K562 (cell line): ENCODE measurements around the gene UBR4. TPM values are rescaled to one million over a fixed set of nuclear protein-coding genes. Genes with fewer than 3 reads are reported as not detected.

Experiments
- CEBPZ ChIP-seq: fragments of 150-350 bp; IDR thresholded peaks from 2 replicates; pipeline ENCODE4 v1.6.1; 2014; ENCODE audit warnings: low read depth, mild to moderate bottlenecking, low read length, borderline replicate concordance
- CUX1 ChIP-seq: fragments of 200-800 bp; sonication (Bioruptor generic); IDR thresholded peaks from 2 replicates; pipeline ENCODE4 v1.6.1; 2016; ENCODE audit warnings: missing genetic modification characterization, missing compliant biosample characterization
- HDAC2 ChIP-seq: fragments of 450-650 bp; IDR thresholded peaks from 2 replicates; pipeline ENCODE4 v1.6.1; 2016; ENCODE audit warnings: mild to moderate bottlenecking
- MTA1 ChIP-seq: fragments of 450-650 bp; IDR thresholded peaks from 2 replicates; pipeline ENCODE4 v1.6.1; 2017; ENCODE audit warnings: borderline replicate concordance
- NFYB ChIP-seq: IDR thresholded peaks from 2 replicates; pipeline ENCODE4 v1.6.1; 2011; ENCODE audit warnings: mild to moderate bottlenecking, moderate library complexity; ENCODE audit not compliant: insufficient read length; ENCODE audit errors: extremely low read depth
- NR1H2 ChIP-seq: sonication (generic); formaldehyde crosslinking; IDR thresholded peaks from 2 replicates; pipeline ENCODE4 v1.4.0; 2020; ENCODE audit warnings: mild to moderate bottlenecking, missing genetic modification reagents
- NR4A1 ChIP-seq, 2 experiments: fragments of 250-450 bp in 1 of 2; fragments of 450-650 bp in 1 of 2; sonication (Bioruptor Pico) in 1 of 2; IDR thresholded peaks; 2 replicates each; pipeline versions ENCODE4 v1.4.0 to v1.6.1; 2016 to 2020; ENCODE audit warnings: mild to moderate bottlenecking in 2 of 2, missing compliant biosample characterization in 1 of 2, missing genetic modification characterization in 1 of 2, moderate library complexity in 1 of 2
- PREB ChIP-seq: sonication (generic); formaldehyde crosslinking; IDR thresholded peaks from 2 replicates; pipeline ENCODE4 v1.8.1; 2023; ENCODE audit warnings: mild to moderate bottlenecking, missing genetic modification reagents
- SMARCC2 ChIP-seq: fragments of 450-650 bp; IDR thresholded peaks from 2 replicates; pipeline ENCODE4 v1.6.1; 2017; ENCODE audit warnings: antibody characterized with exemption, moderate library complexity, mild to moderate bottlenecking, low read depth
- TAL1 ChIP-seq: fragments of 450-650 bp; IDR thresholded peaks from 2 replicates; pipeline ENCODE4 v1.6.1; 2016; ENCODE audit warnings: mild to moderate bottlenecking
- TFAM ChIP-seq: fragments of 250-450 bp; sonication (Bioruptor Pico); conservative IDR thresholded peaks from 2 replicates; pipeline ENCODE4 v1.5.0; 2021; ENCODE audit warnings: mild to moderate bottlenecking, moderate library complexity
- ZNF121 ChIP-seq: sonication (generic); formaldehyde crosslinking; conservative IDR thresholded peaks from 2 replicates; pipeline ENCODE4 v1.8.0; 2022; ENCODE audit warnings: missing genetic modification reagents
- ZNF445 ChIP-seq: fragments of 250-450 bp; sonication (Bioruptor Pico); IDR thresholded peaks from 2 replicates; pipeline ENCODE4 v1.4.0; 2020; ENCODE audit warnings: low read depth, mild to moderate bottlenecking, moderate library complexity
- ZNF778 ChIP-seq: fragments of 450-650 bp; formaldehyde crosslinking; IDR thresholded peaks from 2 replicates; pipeline ENCODE4 v1.4.0; 2020; ENCODE audit warnings: mild to moderate bottlenecking, moderate library complexity
- polyA plus RNA-seq, 8 experiments: library from polyadenylated mRNA; depleted of rRNA in 4 of 8; stranded (reverse) in 5 of 8; unstranded in 3 of 8; fragments of >200 nt; fragmentation: Nextera tagmentation in 2 of 8; fragmentation: Illumina TruSeq in 1 of 8; extraction: Ambion mirVana in 2 of 8; extraction: Trizol in 1 of 8; gene quantifications; 2 replicates each; pipeline versions ENCODE4 v1.2.1 to v1.2.3, GENCODE V29; 2011 to 2014; ENCODE audit warnings: inconsistent platforms in 1 of 8, missing spikeins in 1 of 8
- total RNA-seq, 7 experiments: library from RNA; depleted of rRNA in 6 of 7; stranded (reverse); fragments of >200 nt in 6 of 7; fragmentation: Illumina TruSeq in 2 of 7; extraction: Trizol in 2 of 7; gene quantifications; 2 replicates each; pipeline versions ENCODE4 v1.2.1 to v1.2.3, GENCODE V29; 2011 to 2021; ENCODE audit warnings: low replicate concordance in 1 of 7
- TF ChIP-seq, protein P1 (sequence below): fragments of 450-650 bp; IDR thresholded peaks from 2 replicates; pipeline ENCODE4 v1.6.1; 2016

UBR4 gene
- total and polyA plus RNA-seq, 9 of the 15 experiments (the other 6 are each of a cell fraction or from before 2014, with no cell fraction given) = 55.4 to 277 (median 123) TPM

- TF ChIP-seq CEBPZ (no peak), MTA1 (no peak), ZNF778 (no peak), TFAM (CRISPR knock-in tag) (no peak), NR1H2 (peak; percentile 87), ZNF445 (CRISPR knock-in tag) (no peak), SMARCC2 (0 out of 2 replicates have a peak, but pooled peaks have one; percentile 13), HDAC2 (0 out of 2 replicates have a peak, but pooled peaks have one; percentile 13), TAL1 (no peak; the same call in 1 of the 2 replicates), NFYB (no peak), CUX1 (no peak), ZNF121 (CRISPR knock-in tag) (no peak), NR4A1 (CRISPR knock-in tag; IDR thresholded peaks at IDR 0.05) (no peak), NR4A1 (tag; IDR thresholded peaks at IDR 0.05) (no peak), PREB (CRISPR knock-in tag) (no peak)
- TF ChIP-seq, protein P1, sequence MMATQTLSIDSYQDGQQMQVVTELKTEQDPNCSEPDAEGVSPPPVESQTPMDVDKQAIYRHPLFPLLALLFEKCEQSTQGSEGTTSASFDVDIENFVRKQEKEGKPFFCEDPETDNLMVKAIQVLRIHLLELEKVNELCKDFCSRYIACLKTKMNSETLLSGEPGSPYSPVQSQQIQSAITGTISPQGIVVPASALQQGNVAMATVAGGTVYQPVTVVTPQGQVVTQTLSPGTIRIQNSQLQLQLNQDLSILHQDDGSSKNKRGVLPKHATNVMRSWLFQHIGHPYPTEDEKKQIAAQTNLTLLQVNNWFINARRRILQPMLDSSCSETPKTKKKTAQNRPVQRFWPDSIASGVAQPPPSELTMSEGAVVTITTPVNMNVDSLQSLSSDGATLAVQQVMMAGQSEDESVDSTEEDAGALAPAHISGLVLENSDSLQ = no peak
These were observed 895 bp upstream of the UBR4 start (continued) for GRCh38 chr1:19210772-19211549.
